Activated T-cell treated with anti-CD3 and anti-CD28 coated beads, Interleukin-2, amount 50 U/mL, for 4 hours (primary cell): Measurements from ENCODE around the gene ZFP1. TPM values are rescaled to one million over a fixed set of nuclear protein-coding genes. Genes with fewer than 3 reads are reported as not detected.

Experiments used
- ATAC-seq, 2 donors: fragments of 200-7000 bp; cut with Tn5 transposase; one replicate each; pipeline ENCODE4 v1.10.0; 2021
- DNase-seq: peaks from one replicate; pipeline ENCODE4 v3.0.0-alpha.2; 2020
- H3K27me3 Mint-ChIP-seq: one replicate; pipeline ENCODE4 v1.8.0; 2021; ENCODE audit warnings: low read depth, mixed read lengths
- H3K36me3 Mint-ChIP-seq: one replicate; pipeline ENCODE4 v1.8.0; 2022; ENCODE audit warnings: mixed read lengths; ENCODE audit not compliant: insufficient read depth
- H3K4me1 Mint-ChIP-seq: one replicate; pipeline ENCODE4 v1.8.0; 2021; ENCODE audit warnings: low read depth, mixed read lengths
- H3K4me3 Mint-ChIP-seq: one replicate; pipeline ENCODE4 v1.8.0; 2021; ENCODE audit warnings: mild to moderate bottlenecking, moderate library complexity, mixed read lengths
- H3K9me3 Mint-ChIP-seq: one replicate; pipeline ENCODE4 v1.8.0; 2021; ENCODE audit warnings: mixed read lengths
- total RNA-seq, 3 donors: library from RNA; stranded (reverse); gene quantifications; one replicate each; pipeline ENCODE4 v1.2.1, GENCODE V29; 2021

ZFP1 gene
- 10 to 100 TPM; 11.5 to 13.4 (median 13.4) TPM for total RNA-seq

- H3K9me3 Mint-ChIP-seq: peaks cover 19% of the 10 kb centered on the region
- ATAC-seq (peak; percentile 93 to 94), DNase-seq (peak; percentile 94)
- H3K4me1 Mint-ChIP-seq: peaks cover 35% of the 10 kb centered on the region
- peak within 1 kb of the TSS; percentile 86 for H3K4me3 Mint-ChIP-seq
- no peaks in the 10 kb centered on the region for H3K27me3 Mint-ChIP-seq
- peaks cover 27% of the 10 kb centered on the region for H3K36me3 Mint-ChIP-seq
These were observed at the start of gene ZFP1 for GRCh38 chr16:75148311-75149195. Gene ZFP1 (plus strand): TSS chr16:75148524. CDS start chr16:75152952, 4,428 bp downstream.

GRCh38 chr16:75099075-75099667 lies 49.2 kb upstream of the ZFP1 start:
- no peak overlapping the region for H3K4me3 Mint-ChIP-seq
- no peaks in the 10 kb centered on the region for H3K9me3 Mint-ChIP-seq
- H3K4me1 Mint-ChIP-seq: peaks cover 43% of the 10 kb centered on the region
- ATAC-seq (no peak), DNase-seq (no peak)
- H3K27me3 Mint-ChIP-seq: no peaks in the 10 kb centered on the region
- no peaks in the 10 kb centered on the region for H3K36me3 Mint-ChIP-seq

GRCh38 chr16:75099738-75100602 lies 48.4 kb upstream of the ZFP1 start:
- Mint-ChIP-seq H3K36me3 (no peaks in the 10 kb centered on the region), H3K4me1 (peaks cover 43% of the 10 kb centered on the region), H3K27me3 (no peaks in the 10 kb centered on the region), H3K9me3 (no peaks in the 10 kb centered on the region), H3K4me3 (no peak overlapping the region)
- ATAC-seq (peak; percentile 28 to 44), DNase-seq (no peak)

GRCh38 chr16:75100603-75100990 lies 47.7 kb upstream of the ZFP1 start:
- H3K4me3 Mint-ChIP-seq: no peak overlapping the region
- DNase-seq (no peak), ATAC-seq (no peak)
- no peaks in the 10 kb centered on the region for H3K9me3 Mint-ChIP-seq
- no peaks in the 10 kb centered on the region for H3K36me3 Mint-ChIP-seq
- H3K27me3 Mint-ChIP-seq: no peaks in the 10 kb centered on the region
- H3K4me1 Mint-ChIP-seq: peaks cover 47% of the 10 kb centered on the region

GRCh38 chr16:75101635-75102034 lies 46.7 kb upstream of the ZFP1 start:
- H3K36me3 Mint-ChIP-seq: no peaks in the 10 kb centered on the region
- H3K4me1 Mint-ChIP-seq: peaks cover 49% of the 10 kb centered on the region
- H3K9me3 Mint-ChIP-seq: no peaks in the 10 kb centered on the region
- no peaks in the 10 kb centered on the region for H3K27me3 Mint-ChIP-seq
- ATAC-seq: no peak
- no peak overlapping the region for H3K4me3 Mint-ChIP-seq
- DNase-seq: no peak

GRCh38 chr16:75102595-75102994 lies 45.7 kb upstream of the ZFP1 start:
- Mint-ChIP-seq H3K4me1 (peaks cover 49% of the 10 kb centered on the region), H3K36me3 (no peaks in the 10 kb centered on the region), H3K9me3 (no peaks in the 10 kb centered on the region), H3K27me3 (no peaks in the 10 kb centered on the region), H3K4me3 (no peak overlapping the region)
- ATAC-seq (no peak), DNase-seq (no peak)

- H3K36me3 Mint-ChIP-seq: peaks cover 2% of the 10 kb centered on the region
- H3K4me1 Mint-ChIP-seq: peaks cover 47% of the 10 kb centered on the region
- H3K4me3 Mint-ChIP-seq: no peak overlapping the region
- no peaks in the 10 kb centered on the region for H3K27me3 Mint-ChIP-seq
- DNase-seq (no peak), ATAC-seq (no peak)
- no peaks in the 10 kb centered on the region for H3K9me3 Mint-ChIP-seq
These were observed 44.3 kb upstream of the ZFP1 start for GRCh38 chr16:75103994-75104393.

GRCh38 chr16:75104836-75105235 lies 43.5 kb upstream of the ZFP1 start:
- peaks cover 47% of the 10 kb centered on the region for H3K4me1 Mint-ChIP-seq
- no peaks in the 10 kb centered on the region for H3K27me3 Mint-ChIP-seq
- H3K9me3 Mint-ChIP-seq: no peaks in the 10 kb centered on the region
- DNase-seq (no peak), ATAC-seq (no peak)
- H3K4me3 Mint-ChIP-seq: no peak overlapping the region
- peaks cover 2% of the 10 kb centered on the region for H3K36me3 Mint-ChIP-seq

- no peak for ATAC-seq
- Mint-ChIP-seq H3K4me1 (peaks cover 47% of the 10 kb centered on the region), H3K4me3 (no peak overlapping the region), H3K27me3 (no peaks in the 10 kb centered on the region), H3K9me3 (no peaks in the 10 kb centered on the region), H3K36me3 (peaks cover 2% of the 10 kb centered on the region)
- DNase-seq: no peak
These were observed 42.8 kb upstream of the ZFP1 start for GRCh38 chr16:75105306-75106061.

GRCh38 chr16:75106351-75107274 lies 41.7 kb upstream of the ZFP1 start:
- peaks cover 4% of the 10 kb centered on the region for H3K27me3 Mint-ChIP-seq
- no peaks in the 10 kb centered on the region for H3K9me3 Mint-ChIP-seq
- ATAC-seq: no peak
- peaks cover 49% of the 10 kb centered on the region for H3K4me1 Mint-ChIP-seq
- H3K4me3 Mint-ChIP-seq: no peak overlapping the region
- no peak for DNase-seq
- peaks cover 2% of the 10 kb centered on the region for H3K36me3 Mint-ChIP-seq

GRCh38 chr16:75107505-75107904 lies 40.8 kb upstream of the ZFP1 start:
- Mint-ChIP-seq H3K36me3 (peaks cover 2% of the 10 kb centered on the region), H3K4me3 (no peak overlapping the region), H3K27me3 (peaks cover 11% of the 10 kb centered on the region), H3K9me3 (no peaks in the 10 kb centered on the region), H3K4me1 (peaks cover 48% of the 10 kb centered on the region)
- ATAC-seq (no peak), DNase-seq (no peak)

- peak; percentile 82 to 86 for ATAC-seq
- Mint-ChIP-seq H3K27me3 (peaks cover 20% of the 10 kb centered on the region), H3K4me3 (peak overlapping the region; percentile 56), H3K9me3 (no peaks in the 10 kb centered on the region), H3K4me1 (peaks cover 48% of the 10 kb centered on the region), H3K36me3 (peaks cover 2% of the 10 kb centered on the region)
- peak; percentile 69 for DNase-seq
These were observed 39.3 kb upstream of the ZFP1 start for GRCh38 chr16:75108792-75109731.
